NT2/D1 (cell line): ENCODE results near the gene ARCN1.

ENCODE experiments used
- YY1 ChIP-seq: IDR thresholded peaks from 2 replicates; pipeline ENCODE4 v1.6.1; 2011; ENCODE audit not compliant: insufficient read length, insufficient read depth
- ZNF274 ChIP-seq: IDR thresholded peaks from 2 replicates; pipeline ENCODE4 v1.6.1; 2011; ENCODE audit warnings: mild to moderate bottlenecking, low read depth, low read length

DNA sequence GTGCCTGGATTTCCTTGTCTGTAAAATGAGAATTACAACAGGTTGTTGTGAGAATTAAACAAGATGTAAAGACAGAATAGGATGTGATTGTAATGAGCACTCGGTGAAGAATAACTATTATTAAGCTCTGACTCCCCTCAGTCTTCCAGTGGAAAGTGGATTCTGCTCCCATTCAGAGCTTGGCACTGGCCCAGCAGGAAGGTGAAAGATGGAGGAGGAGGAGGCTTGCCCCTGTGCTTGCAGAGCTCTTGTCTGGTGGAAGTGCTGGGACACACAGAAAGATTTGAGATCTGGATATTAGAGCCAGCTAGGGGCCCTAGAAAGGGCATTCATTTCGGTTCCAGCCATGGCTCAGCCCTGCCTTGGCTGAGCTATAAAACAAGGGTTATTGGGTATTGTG, 63.4 kb downstream of the ARCN1 start:
- no peak for TF ChIP-seq YY1
- TF ChIP-seq ZNF274 = no peak
